Panc1 (cell line): ENCODE data around the gene SLC13A3. TPM values are rescaled to one million over a fixed set of nuclear protein-coding genes. Genes with fewer than 3 reads are reported as not detected.

ENCODE experiments used
- ATAC-seq: fragments of 200-7000 bp; cut with Tn5 transposase; 2 replicates; pipeline ENCODE4 v1.9.1; 2020; ENCODE audit warnings: mild to moderate bottlenecking, moderate library complexity
- BruUV-seq: library from RNA; stranded (reverse); fragments of 400-500 nt; replicated peaks from 2 replicates; lab custom pipeline; 2021; lab: Mats Ljungman, UMichigan
- CTCF ChIA-PET: fragments of 300-600 bp; sonication (Branson Sonifier 250); formaldehyde crosslinking; loops from one replicate; lab custom pipeline; 2022; ENCODE audit warnings: antibody characterized with exemption; lab: Charles Lee
- POLR2A ChIA-PET: fragments of 300-600 bp; sonication (Branson Sonifier 250); formaldehyde crosslinking; loops from one replicate; lab custom pipeline; 2022; ENCODE audit warnings: antibody characterized with exemption; lab: Charles Lee
- DNase-seq: peaks from one replicate; pipeline ENCODE4 v3.0.0-alpha.2; 2010; ENCODE audit warnings: low read depth, low spot score
- H3K27ac ChIP-seq: 2 replicates; pipeline ENCODE4 v1.5.1; 2011; ENCODE audit warnings: mild to moderate bottlenecking, low read length, inconsistent platforms
- H3K27me3 ChIP-seq: fragments of 200-500 bp; sonication (Bioruptor generic); 2 replicates; pipeline ENCODE4 v1.6.0; 2014; ENCODE audit warnings: low read length, inconsistent platforms; ENCODE audit not compliant: control insufficient read depth, insufficient read depth
- H3K36me3 ChIP-seq: fragments of 200-500 bp; sonication (Bioruptor generic); 2 replicates; pipeline ENCODE4 v1.5.1; 2014; ENCODE audit warnings: inconsistent platforms, mild to moderate bottlenecking, low read length, moderate library complexity; ENCODE audit not compliant: control insufficient read depth, insufficient read depth
- H3K4me1 ChIP-seq: 2 replicates; pipeline ENCODE4 v1.5.1; 2011; ENCODE audit warnings: inconsistent platforms, mild to moderate bottlenecking, low read length, moderate library complexity; ENCODE audit not compliant: control insufficient read depth, insufficient read depth
- H3K4me3 ChIP-seq, 2 experiments: 2 replicates each; pipeline ENCODE4 v1.5.1; 2011 to 2012; ENCODE audit warnings: low read depth in 2 of 2, low read length in 2 of 2, mild to moderate bottlenecking in 2 of 2, inconsistent platforms in 1 of 2, moderate library complexity in 1 of 2
- H3K9me3 ChIP-seq: fragments of 200-500 bp; sonication (Bioruptor generic); 2 replicates; pipeline ENCODE4 v1.5.1; 2014; ENCODE audit warnings: low read depth, mild to moderate bottlenecking, inconsistent platforms, low read length, moderate library complexity; ENCODE audit not compliant: control insufficient read depth, insufficient read depth
- CTCF ChIP-seq: fragments of 450-650 bp; IDR thresholded peaks from 2 replicates; pipeline ENCODE4 v1.5.1; 2017; ENCODE audit warnings: mild to moderate bottlenecking
- POLR2AphosphoS5 ChIP-seq: IDR thresholded peaks from 2 replicates; pipeline ENCODE4 v1.6.1; 2012; ENCODE audit warnings: mild to moderate bottlenecking, low read depth, low read length, moderate library complexity
- REST ChIP-seq, 2 experiments: IDR thresholded peaks; 2 replicates each; pipeline ENCODE4 v1.6.1; 2011 to 2012; ENCODE audit warnings: low read depth in 2 of 2, control low read depth in 1 of 2, low read length in 1 of 2, mild to moderate bottlenecking in 1 of 2, moderate library complexity in 1 of 2; ENCODE audit not compliant: insufficient read depth in 1 of 2
- SIN3A ChIP-seq: IDR thresholded peaks from 2 replicates; pipeline ENCODE4 v1.6.1; 2012; ENCODE audit warnings: low read depth, mild to moderate bottlenecking, low read length, moderate library complexity, borderline replicate concordance; ENCODE audit not compliant: insufficient read depth
- TCF7L2 ChIP-seq: IDR thresholded peaks from 2 replicates; pipeline ENCODE4 v1.6.1; 2011; ENCODE audit warnings: mild to moderate bottlenecking, low read depth, low read length, inconsistent platforms
- in situ Hi-C: cut with HindIII; loops from 2 replicates; pipeline ENCODE4 v1.10.0; 2016; ENCODE audit warnings: low sequenced_read_pairs, low pct_unique_long_range_greater_than_20kb
- intact Hi-C: fragments of 100-400 bp; cut with micrococcal nuclease; formaldehyde crosslinking; loops from one replicate; pipeline ENCODE4 v1.10.0; 2022; ENCODE audit not compliant: unreplicated experiment
- total RNA-seq: library from RNA; stranded (reverse); gene quantifications from one replicate; pipeline ENCODE4 v1.2.1, GENCODE V29; 2021; ENCODE audit not compliant: unreplicated experiment

The SLC13A3 gene
- total RNA-seq, 1 experiment from 2014 or later: 0.31 TPM

GRCh38 chr20:46696791-46697279 is 45.6 kb upstream of the SLC13A3 start:
- TF ChIP-seq REST (IDR thresholded peaks at IDR 0.05; ENCODE audit: insufficient read depth in 1 of 2, low read depth in 2 of 2, low read length in 1 of 2) (no peak), POLR2AphosphoS5 (no peak), CTCF (no peak), TCF7L2 (no peak), SIN3A (no peak)
- in situ Hi-C loops (no loop called here), intact Hi-C loops (no loop called here)
- ChIA-PET POLR2A (no interaction called here), CTCF (interaction anchor here (0.7 kb wide), 1 partner anchor 9 kb away, joined by 3 read pairs; no protein-coding TSS in a partner anchor)
- no peak for DNase-seq
- Histone ChIP-seq H3K27me3 (no peaks in the 10 kb centered on the region), H3K4me1 (no peaks in the 10 kb centered on the region), H3K4me3 (no peak overlapping the region), H3K9me3 (no peaks in the 10 kb centered on the region), H3K27ac (no peak overlapping the region), H3K36me3 (no peaks in the 10 kb centered on the region)
- BruUV-seq: no TSS peak
- ATAC-seq: no peak

- no peaks in the 10 kb centered on the region for H3K4me1 ChIP-seq
- no peak overlapping the region for H3K4me3 ChIP-seq
- no peaks in the 10 kb centered on the region for H3K27me3 ChIP-seq
- H3K36me3 ChIP-seq: no peaks in the 10 kb centered on the region
- H3K9me3 ChIP-seq: no peaks in the 10 kb centered on the region
- intact Hi-C loops: no loop called here
- ATAC-seq: no peak
- no TSS peak for BruUV-seq
- DNase-seq: no peak
- no peak for TF ChIP-seq SIN3A
- TF ChIP-seq REST (IDR thresholded peaks at IDR 0.05; ENCODE audit: insufficient read depth in 1 of 2, low read depth in 2 of 2, low read length in 1 of 2): no peak
- TF ChIP-seq CTCF: no peak
- TF ChIP-seq POLR2AphosphoS5: no peak
- TF ChIP-seq TCF7L2: no peak
- CTCF ChIA-PET: no interaction called here
- in situ Hi-C loops: no loop called here
- H3K27ac ChIP-seq: no peak overlapping the region
- POLR2A ChIA-PET: no interaction called here
Observed at GRCh38 chr20:46695892-46696291, 44.6 kb upstream of the SLC13A3 start.
